Testis (tissue), 3 donors: Measurements from ENCODE around the gene CRYZ. TPM values are rescaled to one million over a fixed set of nuclear protein-coding genes. Genes with fewer than 3 reads are reported as not detected.

Experiments
- DNase-seq: peaks from one replicate; pipeline ENCODE4 v3.0.0-alpha.2; 2019
- H3K27ac ChIP-seq, 2 donors: fragments of 200-600 bp; sonication (generic); one replicate each; pipeline ENCODE4 v1.5.1; 2019
- H3K27me3 ChIP-seq: fragments of 200-600 bp; sonication (generic); one replicate; pipeline ENCODE4 v1.5.1; 2019
- H3K36me3 ChIP-seq: fragments of 200-600 bp; sonication (generic); one replicate; pipeline ENCODE4 v1.5.1; 2017; ENCODE audit warnings: low read depth; ENCODE audit errors: missing control alignments
- H3K4me1 ChIP-seq: fragments of 200-600 bp; sonication (generic); one replicate; pipeline ENCODE4 v1.5.1; 2019
- H3K4me3 ChIP-seq, 2 donors: fragments of 200-600 bp; sonication (generic); one replicate each; pipeline ENCODE4 v1.5.1; 2017 to 2019
- H3K9me3 ChIP-seq: fragments of 200-600 bp; sonication (generic); one replicate; pipeline ENCODE4 v1.5.1; 2017
- CTCF ChIP-seq, 3 experiments: fragments of 450-650 bp in 2 of 3; fragments of 200-600 bp in 1 of 3; sonication (generic) in 1 of 3; IDR thresholded peaks; one replicate each; pipeline ENCODE4 v1.5.1; 2016 to 2019; ENCODE audit warnings: antibody characterized with exemption in 3 of 3, mild to moderate bottlenecking in 2 of 3, moderate library complexity in 1 of 3
- POLR2A ChIP-seq: fragments of 450-650 bp; IDR thresholded peaks from one replicate; pipeline ENCODE4 v1.6.1; 2017; ENCODE audit warnings: antibody characterized with exemption, mild to moderate bottlenecking, moderate library complexity
- WGBS, 2 donors: methylation state at CpG; one replicate each; pipeline ENCODE4 v1.1.5; 2018; 5-methylcytosine and 5-hydroxymethylcytosine counted together
- intact Hi-C: fragments of 100-400 bp; cut with DNase I; formaldehyde crosslinking; loops from one replicate; pipeline ENCODE4 v1.15.1; 2023; ENCODE audit warnings: low total_unique reads
- polyA plus RNA-seq: library from polyadenylated mRNA; stranded (reverse); fragments of 350-450 nt; fragmentation: Illumina TruSeq; extraction: RNeasy Lipid Tissue Mini Kit (QIAGEN cat#74804); gene quantifications from one replicate; pipeline ENCODE4 v1.2.3, GENCODE V29; 2014; ENCODE audit warnings: low read depth, low replicate concordance; ENCODE audit not compliant: insufficient read depth
- total RNA-seq, 2 donors: library from RNA; depleted of rRNA; stranded (reverse); fragments of >200 nt; gene quantifications; one replicate each; pipeline ENCODE4 v1.2.3, GENCODE V29; 2016

Gene CRYZ
- total and polyA plus RNA-seq, 3 donors from 2014 or later = 11.7 to 21.4 (median 13.8) TPM

GRCh38 chr1:74681449-74681848 lies 51.4 kb downstream of the CRYZ start:
- Histone ChIP-seq H3K9me3 (no peaks in the 10 kb centered on the region), H3K4me3 (no peak overlapping the region), H3K4me1 (no peaks in the 10 kb centered on the region), H3K27ac (no peak overlapping the region), H3K36me3 (no peaks in the 10 kb centered on the region), H3K27me3 (no peaks in the 10 kb centered on the region)
- TF ChIP-seq POLR2A (no peak), CTCF (IDR thresholded peaks at IDR 0.05) (no peak)
- 72 to 80% methylated on average over 4 of the region's 4 CpGs for WGBS, 2 donors
- DNase-seq = no peak
- intact Hi-C loops = no loop called here

GRCh38 chr1:74681001-74681400 lies 51.8 kb downstream of the CRYZ start:
- Histone ChIP-seq H3K36me3 (no peaks in the 10 kb centered on the region), H3K9me3 (no peaks in the 10 kb centered on the region), H3K4me1 (no peaks in the 10 kb centered on the region), H3K27me3 (no peaks in the 10 kb centered on the region), H3K4me3 (no peak overlapping the region), H3K27ac (no peak overlapping the region)
- TF ChIP-seq POLR2A (no peak), CTCF (IDR thresholded peaks at IDR 0.05) (no peak)
- no peak for DNase-seq
- intact Hi-C loops = no loop called here
- WGBS, 2 donors = 45 to 47% methylated on average over 3 of the region's 3 CpGs

GRCh38 chr1:74679811-74680210 lies 53.0 kb downstream of the CRYZ start:
- WGBS, 2 donors = 98% methylated on average over 2 of the region's 2 CpGs
- TF ChIP-seq POLR2A = no peak
- no peak for TF ChIP-seq CTCF (IDR thresholded peaks at IDR 0.05)
- intact Hi-C loops = no loop called here
- no peak for DNase-seq
- Histone ChIP-seq H3K4me3 (no peak overlapping the region), H3K4me1 (no peaks in the 10 kb centered on the region), H3K27ac (no peak overlapping the region), H3K36me3 (no peaks in the 10 kb centered on the region), H3K9me3 (no peaks in the 10 kb centered on the region), H3K27me3 (no peaks in the 10 kb centered on the region)

GRCh38 chr1:74677926-74678325 lies 54.9 kb downstream of the CRYZ start:
- H3K27ac ChIP-seq = no peak overlapping the region
- DNase-seq = no peak
- no peaks in the 10 kb centered on the region for H3K36me3 ChIP-seq
- no peak overlapping the region for H3K4me3 ChIP-seq
- H3K9me3 ChIP-seq = no peaks in the 10 kb centered on the region
- no peak for TF ChIP-seq CTCF (IDR thresholded peaks at IDR 0.05)
- TF ChIP-seq POLR2A = no peak
- H3K27me3 ChIP-seq = no peaks in the 10 kb centered on the region
- peaks cover 9% of the 10 kb centered on the region for H3K4me1 ChIP-seq
- intact Hi-C loops = no loop called here

GRCh38 chr1:74674278-74675048 lies 58.4 kb downstream of the CRYZ start:
- WGBS, 2 donors = 58 to 71% methylated on average over 6 of the region's 6 CpGs
- intact Hi-C loops = no loop called here
- no peak for DNase-seq

More at GRCh38 chr1:74674278-74675048, 58.4 kb downstream of the CRYZ start:
- Histone ChIP-seq H3K27ac (no peak overlapping the region), H3K27me3 (no peaks in the 10 kb centered on the region), H3K4me3 (no peak overlapping the region), H3K9me3 (no peaks in the 10 kb centered on the region), H3K4me1 (peaks cover 9% of the 10 kb centered on the region), H3K36me3 (no peaks in the 10 kb centered on the region)
- no peak for TF ChIP-seq POLR2A
- TF ChIP-seq CTCF (IDR thresholded peaks at IDR 0.05) = no peak
